HFF-Myc (cell line): ENCODE results near the gene ST6GALNAC5.
"Not testable (repeated sequence)": the region's sequence is repeated elsewhere in the genome, so short reads cannot be mapped to it uniquely, and the experiment has no call there.

Experiments
- DNase-seq: peaks from one replicate; pipeline ENCODE4 v3.0.0-alpha.2; 2011; ENCODE audit warnings: low read depth; ENCODE audit errors: extremely low read depth
- H3K4me3 ChIP-seq: replicated peaks from 2 replicates; pipeline ENCODE4 v1.5.1; 2011; ENCODE audit warnings: low read depth, mild to moderate bottlenecking, control low read depth, low read length
- CTCF ChIP-seq: IDR thresholded peaks from 2 replicates; pipeline ENCODE4 v1.5.1; 2012; ENCODE audit warnings: mild to moderate bottlenecking, low read depth, low read length, control low read depth; ENCODE audit errors: missing control alignments

Gene ST6GALNAC5

GRCh38 chr1:76872944-76873343, 5.7 kb downstream of the ST6GALNAC5 start:
- H3K4me3 ChIP-seq, result no peak overlapping the region
- no peak for TF ChIP-seq CTCF
- no peak for DNase-seq

- no peak overlapping the region for H3K4me3 ChIP-seq
- no peak for DNase-seq
Observed at GRCh38 chr1:76876655-76877395, 9.5 kb downstream of the ST6GALNAC5 start.

DNA sequence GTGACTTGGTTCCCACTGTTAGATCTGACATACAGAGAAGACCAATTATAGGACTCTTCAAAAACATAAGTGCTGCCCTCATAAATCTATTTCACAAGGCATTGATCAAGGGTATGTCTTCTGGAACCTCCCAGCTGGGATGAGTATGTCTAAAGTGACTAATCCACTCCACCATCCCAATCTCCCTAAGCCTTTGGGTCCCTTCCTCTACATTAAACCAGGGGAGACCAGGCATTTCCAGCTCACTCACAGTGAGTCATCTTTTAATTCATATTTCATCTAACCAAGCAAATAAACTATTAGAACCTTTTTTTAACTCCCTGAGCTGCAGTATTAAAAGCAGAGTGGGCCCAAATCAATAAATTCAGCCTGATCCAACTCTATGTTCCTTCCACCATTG, 11.7 kb downstream of the ST6GALNAC5 start:
- DNase-seq, H3K4me3 ChIP-seq: not testable (repeated sequence)

More at GRCh38 chr1:76876655-76877395, 9.5 kb downstream of the ST6GALNAC5 start:
- no peak for TF ChIP-seq CTCF

- no peak for DNase-seq
- no peak for TF ChIP-seq CTCF
Observed at GRCh38 chr1:76881762-76882161, 14.5 kb downstream of the ST6GALNAC5 start.

DNA sequence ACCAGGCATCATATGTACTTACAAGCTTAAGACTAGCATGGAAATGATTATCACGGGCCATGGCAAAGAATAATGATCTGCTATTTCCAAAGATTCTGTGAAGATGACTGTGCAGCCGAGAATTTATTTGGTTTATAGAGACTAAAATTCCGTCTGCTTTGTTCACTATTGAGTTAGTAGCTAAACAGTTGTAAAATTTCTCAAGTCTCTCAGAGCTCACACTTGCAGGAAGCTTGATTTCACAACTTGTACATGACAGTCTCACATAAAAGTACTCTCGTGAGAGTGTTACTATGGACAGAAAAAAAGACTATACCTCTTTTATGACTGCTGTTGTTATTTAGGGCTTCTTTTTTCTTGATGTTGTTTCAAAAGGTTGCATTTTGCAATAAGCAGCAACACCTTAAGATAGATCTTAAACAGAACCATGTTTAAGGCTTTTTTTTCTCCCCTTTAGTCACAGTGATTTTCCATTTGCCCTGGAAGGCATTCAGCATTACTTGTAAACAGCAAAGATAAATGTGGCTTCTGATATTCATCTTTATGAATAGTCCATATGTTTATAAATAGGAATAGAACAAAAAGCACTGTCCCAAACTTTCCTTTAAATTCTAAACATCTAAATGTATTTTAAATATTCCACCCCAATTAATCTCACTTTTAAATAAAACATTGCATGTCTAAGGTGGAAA, 24.8 kb downstream of the ST6GALNAC5 start:
- no peak for DNase-seq
- TF ChIP-seq CTCF, result no peak
- H3K4me3 ChIP-seq, result no peak overlapping the region

More at GRCh38 chr1:76881762-76882161, 14.5 kb downstream of the ST6GALNAC5 start:
- H3K4me3 ChIP-seq, result no peak overlapping the region

GRCh38 chr1:76892675-76893074, 25.4 kb downstream of the ST6GALNAC5 start:
- no peak overlapping the region for H3K4me3 ChIP-seq

More at GRCh38 chr1:76892675-76893074, 25.4 kb downstream of the ST6GALNAC5 start:
- no peak for TF ChIP-seq CTCF
- no peak for DNase-seq
